Endometrial microvascular endothelial cells (primary cell): Measurements from ENCODE around the gene LTF. TPM values are rescaled to one million over a fixed set of nuclear protein-coding genes. Genes with fewer than 3 reads are reported as not detected.

Experiments used
- in situ Hi-C: cut with HindIII; loops from 2 replicates; pipeline ENCODE4 v1.10.0; 2017; ENCODE audit warnings: low sequenced_read_pairs, low pct_unique_long_range_greater_than_20kb; ENCODE audit errors: inconsistent ontology term
- total RNA-seq: library from RNA; depleted of rRNA; stranded (reverse); fragments of >200 nt; gene quantifications from one replicate; pipeline ENCODE4 v1.2.3, GENCODE V29; 2015; ENCODE audit errors: inconsistent ontology term

LTF gene
- total RNA-seq, 1 donor from 2014 or later, result 0.65 TPM

- in situ Hi-C loops, result no loop called here
Measured at GRCh38 chr3:46492890-46493547, 28.3 kb upstream of the LTF start.

- in situ Hi-C loops, result no loop called here
Measured at GRCh38 chr3:46491089-46492070, 26.7 kb upstream of the LTF start.

GRCh38 chr3:46490338-46491084, 25.8 kb upstream of the LTF start:
- in situ Hi-C loops, result no loop called here

- in situ Hi-C loops, result no loop called here
Measured at GRCh38 chr3:46489875-46490274, 25.2 kb upstream of the LTF start.

- in situ Hi-C loops, result no loop called here
Measured at GRCh38 chr3:46489381-46489780, 24.7 kb upstream of the LTF start.

- in situ Hi-C loops, result no loop called here
Measured at GRCh38 chr3:46488735-46489361, 24.1 kb upstream of the LTF start.

GRCh38 chr3:46485779-46486175, 21.1 kb upstream of the LTF start:
- in situ Hi-C loops, result no loop called here

GRCh38 chr3:46484911-46485778, 20.4 kb upstream of the LTF start:
- in situ Hi-C loops, result no loop called here

GRCh38 chr3:46484388-46484787, 19.7 kb upstream of the LTF start:
- in situ Hi-C loops, result no loop called here

- in situ Hi-C loops, result no loop called here
Measured at GRCh38 chr3:46483825-46484224, 19.1 kb upstream of the LTF start.

- in situ Hi-C loops, result no loop called here
Measured at GRCh38 chr3:46482632-46483350, 18.1 kb upstream of the LTF start.

GRCh38 chr3:46481636-46482035, 16.9 kb upstream of the LTF start:
- in situ Hi-C loops, result no loop called here

GRCh38 chr3:46480491-46481195, 15.9 kb upstream of the LTF start:
- in situ Hi-C loops, result no loop called here

GRCh38 chr3:46479696-46480095, 15.0 kb upstream of the LTF start:
- in situ Hi-C loops, result no loop called here

GRCh38 chr3:46479021-46479420, 14.3 kb upstream of the LTF start:
- in situ Hi-C loops, result no loop called here

GRCh38 chr3:46478341-46478740, 13.6 kb upstream of the LTF start:
- in situ Hi-C loops, result no loop called here

- in situ Hi-C loops, result no loop called here
Measured at GRCh38 chr3:46477756-46478155, 13.1 kb upstream of the LTF start.
